Measurements from ENCODE around the gene ZGPAT.

Gene ZGPAT

DNA sequence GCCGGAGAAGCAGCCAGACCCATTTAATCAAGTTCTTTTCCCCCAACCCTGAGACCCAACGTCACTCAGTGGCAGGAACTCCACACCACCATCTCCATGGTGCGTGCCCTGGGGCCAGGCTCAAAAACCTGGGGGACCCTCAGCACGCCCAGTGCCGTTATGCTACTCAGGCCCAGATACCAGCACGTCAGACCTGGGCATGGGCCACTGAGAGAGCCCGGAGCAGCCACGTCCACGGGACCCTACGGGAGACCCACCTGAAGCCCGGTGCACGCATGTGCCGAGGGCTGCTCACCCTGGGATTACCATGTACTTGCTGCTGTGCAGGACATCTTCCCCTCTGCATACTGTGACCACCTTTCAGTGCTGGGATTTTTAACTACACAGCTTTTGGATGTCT lies 45.5 kb downstream of the ZGPAT start:
- no peak overlapping the region for H3K27ac ChIP-seq
- no peak for TF ChIP-seq ZFX (IDR thresholded peaks at IDR 0.05; ENCODE audit: borderline replicate concordance)
- TF ChIP-seq CTCF (IDR thresholded peaks at IDR 0.05) = no peak

- TF ChIP-seq ZFX (IDR thresholded peaks at IDR 0.05; ENCODE audit: borderline replicate concordance) = no peak
- TF ChIP-seq CTCF (IDR thresholded peaks at IDR 0.05) = no peak
- H3K27ac ChIP-seq = no peak overlapping the region
Observed at GRCh38 chr20:63754008-63754407, 46.2 kb downstream of the ZGPAT start.

DNA sequence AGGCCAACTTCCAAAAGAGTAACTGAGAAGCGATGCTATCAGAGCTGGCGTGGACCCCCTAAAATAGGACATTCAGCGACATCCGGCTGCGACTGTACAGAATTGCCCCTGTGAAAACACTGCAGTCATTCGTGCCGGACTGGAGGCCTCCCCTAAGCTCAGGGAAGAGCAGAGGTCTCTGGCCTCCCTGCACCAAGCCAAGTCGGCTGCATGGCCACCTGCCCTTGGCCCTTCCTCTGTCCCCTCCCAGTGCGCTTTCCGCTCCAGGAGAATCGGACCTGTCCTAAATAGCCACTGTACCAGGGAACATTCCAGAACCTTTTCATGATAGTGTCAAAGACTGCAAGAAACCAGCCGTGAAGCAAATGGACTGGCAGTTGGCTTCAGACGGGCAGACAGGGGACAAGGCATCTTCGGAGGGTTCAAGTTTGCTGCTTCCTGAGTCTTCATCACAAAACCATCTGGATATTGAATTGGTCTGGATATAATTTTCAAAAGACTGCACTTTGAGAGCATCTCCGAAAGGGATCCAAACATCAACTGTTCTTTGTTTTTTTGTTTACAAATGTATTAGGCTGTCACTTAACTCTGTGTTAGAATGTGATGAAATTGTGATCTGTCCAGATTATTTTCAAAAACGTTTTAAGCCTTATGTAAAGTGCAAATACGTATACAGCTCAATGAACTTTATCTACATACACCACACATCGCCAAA lies 48.3 kb downstream of the ZGPAT start:
- no peak overlapping the region for H3K27ac ChIP-seq
- TF ChIP-seq ZFX (IDR thresholded peaks at IDR 0.05; ENCODE audit: borderline replicate concordance) = no peak
- no peak for TF ChIP-seq CTCF (IDR thresholded peaks at IDR 0.05)

DNA sequence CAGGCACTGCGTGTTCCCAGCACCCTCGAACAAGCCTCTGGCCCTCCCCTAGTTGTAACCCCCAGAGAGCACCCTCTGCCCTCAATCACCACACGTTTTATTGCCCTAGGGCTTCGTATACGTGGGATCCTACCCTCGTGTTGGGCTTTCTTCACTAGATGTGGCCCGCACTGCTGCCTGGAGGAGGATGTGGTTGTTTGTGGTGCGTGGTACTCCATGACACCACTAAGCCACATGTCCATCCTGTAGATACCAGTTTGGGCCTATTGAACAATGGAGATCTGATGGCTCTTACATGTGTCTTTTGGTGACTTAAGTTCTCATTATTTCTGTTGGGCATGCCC lies 48.8 kb downstream of the ZGPAT start:
- H3K27ac ChIP-seq = no peak overlapping the region
- TF ChIP-seq ZFX (IDR thresholded peaks at IDR 0.05; ENCODE audit: borderline replicate concordance) = no peak
- no peak for TF ChIP-seq CTCF (IDR thresholded peaks at IDR 0.05)

GRCh38 chr20:63758152-63758551 lies 50.3 kb downstream of the ZGPAT start:
- TF ChIP-seq CTCF (IDR thresholded peaks at IDR 0.05) (no peak), ZFX (IDR thresholded peaks at IDR 0.05; ENCODE audit: borderline replicate concordance) (no peak)
- no peak overlapping the region for H3K27ac ChIP-seq

DNA sequence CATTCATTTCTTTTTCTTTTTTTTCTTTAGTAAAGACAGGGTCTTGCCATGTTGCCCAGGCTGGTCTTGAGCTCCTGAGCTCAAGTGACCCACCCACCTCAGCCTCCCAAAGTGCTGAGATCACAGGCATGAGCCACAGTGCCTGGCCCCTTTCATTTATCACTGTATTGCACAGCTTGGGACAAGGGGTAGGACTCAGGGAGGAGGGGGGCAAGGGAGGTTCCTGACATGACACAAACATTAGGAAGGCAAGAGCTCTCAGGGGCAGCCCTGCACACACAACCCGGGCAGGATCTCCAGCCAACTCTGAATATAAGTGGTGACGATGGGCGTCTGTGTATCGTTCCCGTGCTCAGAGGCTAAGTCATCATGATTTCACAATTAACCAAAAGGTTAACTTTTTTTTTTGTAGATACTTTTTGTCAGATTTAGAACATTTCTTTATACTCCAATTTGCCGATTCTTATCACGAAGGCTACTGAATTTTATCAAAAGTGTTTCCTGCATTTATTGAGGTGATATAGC lies 51.6 kb downstream of the ZGPAT start:
- no peak for TF ChIP-seq CTCF (IDR thresholded peaks at IDR 0.05)
- no peak for TF ChIP-seq ZFX (IDR thresholded peaks at IDR 0.05; ENCODE audit: borderline replicate concordance)
- H3K27ac ChIP-seq = no peak overlapping the region

- no peak overlapping the region for H3K27ac ChIP-seq
- TF ChIP-seq CTCF (IDR thresholded peaks at IDR 0.05) = no peak
- TF ChIP-seq ZFX (IDR thresholded peaks at IDR 0.05; ENCODE audit: borderline replicate concordance) = no peak
Observed at GRCh38 chr20:63765082-63765873, 57.4 kb downstream of the ZGPAT start.
